IMR-90 (cell line): ENCODE measurements around the gene FOXP1. TPM values are rescaled to one million over a fixed set of nuclear protein-coding genes. Genes with fewer than 3 reads are reported as not detected.

Source experiments
- ATAC-seq: fragments of 200-7000 bp; cut with Tn5 transposase; 2 replicates; pipeline ENCODE4 v1.9.1; 2020; ENCODE audit warnings: low read depth, mild to moderate bottlenecking, moderate library complexity
- BruUV-seq: library from RNA; stranded (reverse); fragments of 400-500 nt; replicated peaks from 2 replicates; lab custom pipeline; 2021; lab: Mats Ljungman, UMichigan
- CTCF ChIA-PET: fragments of 300-600 bp; formaldehyde crosslinking; extraction: SDS; loops from one replicate; lab custom pipeline; 2021; ENCODE audit warnings: antibody characterized with exemption; lab: Yijun Ruan, JAX
- POLR2A ChIA-PET: fragments of 300-600 bp; sonication (Branson Sonifier 250); formaldehyde crosslinking; loops from one replicate; lab custom pipeline; 2022; ENCODE audit warnings: antibody characterized with exemption; ENCODE audit not compliant: unreplicated experiment; lab: Charles Lee
- DNase-seq: peaks from one replicate; pipeline ENCODE4 v3.0.0; 2013
- H2AFZ ChIP-seq: replicated peaks from 2 replicates; pipeline ENCODE3; 2013; ENCODE audit warnings: low read length, mild to moderate bottlenecking; ENCODE audit not compliant: poor library complexity
- H2AK5ac ChIP-seq: 2 replicates; pipeline ENCODE4 v1.6.1; 2013; ENCODE audit warnings: low read depth, low read length, inconsistent platforms
- H2AK9ac ChIP-seq: replicated peaks from 2 replicates; pipeline ENCODE3; 2013; ENCODE audit warnings: mild to moderate bottlenecking, low read depth, low read length, moderate library complexity; ENCODE audit not compliant: poor library complexity
- H2BK120ac ChIP-seq: 2 replicates; pipeline ENCODE4 v1.6.1; 2013; ENCODE audit warnings: low read depth, low read length, inconsistent platforms
- H2BK15ac ChIP-seq: 3 replicates; pipeline ENCODE4 v1.6.1; 2013; ENCODE audit warnings: low read depth, low read length, inconsistent platforms
- H2BK20ac ChIP-seq: 2 replicates; pipeline ENCODE4 v1.6.1; 2013; ENCODE audit warnings: low read depth, mild to moderate bottlenecking, inconsistent platforms, low read length, moderate library complexity
- H2BK5ac ChIP-seq: 2 replicates; pipeline ENCODE4 v1.6.1; 2013; ENCODE audit warnings: mild to moderate bottlenecking, low read depth, low read length, inconsistent platforms; ENCODE audit not compliant: poor library complexity, severe bottlenecking
- H3K14ac ChIP-seq: replicated peaks from 2 replicates; pipeline ENCODE4 v1.6.1; 2013; ENCODE audit warnings: low read depth, low read length, inconsistent platforms
- H3K18ac ChIP-seq: 2 replicates; pipeline ENCODE4 v1.6.1; 2013; ENCODE audit warnings: low read depth, low read length, control low read depth
- H3K23ac ChIP-seq: 2 replicates; pipeline ENCODE4 v1.6.1; 2013; ENCODE audit warnings: low read depth, low read length, inconsistent platforms
- H3K27ac ChIP-seq: 2 replicates; pipeline ENCODE4 v1.5.1; 2013; ENCODE audit warnings: mild to moderate bottlenecking, control low read depth, low read length; ENCODE audit not compliant: insufficient read depth
- H3K27me3 ChIP-seq: 2 replicates; pipeline ENCODE4 v1.6.1; 2013; ENCODE audit warnings: low read length; ENCODE audit not compliant: control insufficient read depth, insufficient read depth
- H3K36me3 ChIP-seq: 2 replicates; pipeline ENCODE4 v1.6.1; 2013; ENCODE audit warnings: low read length, mixed read lengths; ENCODE audit not compliant: control insufficient read depth, insufficient read depth
- H3K4ac ChIP-seq: 2 replicates; pipeline ENCODE4 v1.6.1; 2013; ENCODE audit warnings: low read depth, low read length, inconsistent platforms
- H3K4me1 ChIP-seq: 2 replicates; pipeline ENCODE4 v1.6.1; 2013; ENCODE audit warnings: low read length, mixed read lengths; ENCODE audit not compliant: control insufficient read depth, insufficient read depth
- H3K4me2 ChIP-seq: 2 replicates; pipeline ENCODE4 v1.6.1; 2013; ENCODE audit warnings: low read depth, mild to moderate bottlenecking, control low read depth, low read length, moderate library complexity
- H3K4me3 ChIP-seq: 2 replicates; pipeline ENCODE4 v1.5.1; 2013; ENCODE audit warnings: low read depth, mild to moderate bottlenecking, control low read depth, low read length, moderate library complexity; ENCODE audit not compliant: insufficient read depth
- H3K56ac ChIP-seq: 2 replicates; pipeline ENCODE4 v1.6.1; 2013; ENCODE audit warnings: low read length, inconsistent platforms; ENCODE audit not compliant: insufficient read depth; ENCODE audit errors: extremely low read depth
- H3K79me1 ChIP-seq, 2 experiments: 2 replicates each; pipeline ENCODE4 v1.6.1; 2013; ENCODE audit warnings: low read length in 2 of 2, inconsistent platforms in 1 of 2, low read depth in 1 of 2
- H3K9ac ChIP-seq: 2 replicates; pipeline ENCODE4 v1.6.1; 2013; ENCODE audit warnings: low read depth, low read length, control low read depth
- H3K9me1 ChIP-seq: 2 replicates; pipeline ENCODE4 v1.6.1; 2013; ENCODE audit warnings: low read length, inconsistent platforms; ENCODE audit not compliant: insufficient read depth
- H3K9me3 ChIP-seq: 2 replicates; pipeline ENCODE4 v1.6.1; 2013; ENCODE audit warnings: low read length; ENCODE audit not compliant: control insufficient read depth, insufficient read depth
- H4K20me1 ChIP-seq: 2 replicates; pipeline ENCODE4 v1.6.1; 2013; ENCODE audit warnings: low read length, inconsistent platforms; ENCODE audit not compliant: insufficient read depth
- H4K5ac ChIP-seq: 2 replicates; pipeline ENCODE4 v1.6.1; 2013; ENCODE audit warnings: mild to moderate bottlenecking, low read depth, low read length, control low read depth
- H4K8ac ChIP-seq, 2 experiments: 2 replicates each; pipeline ENCODE4 v1.6.1; 2013; ENCODE audit warnings: low read depth in 2 of 2, low read length in 2 of 2, control low read depth in 1 of 2, inconsistent platforms in 1 of 2
- H4K91ac ChIP-seq: 2 replicates; pipeline ENCODE4 v1.6.1; 2013; ENCODE audit warnings: low read depth, low read length, inconsistent platforms; ENCODE audit not compliant: insufficient read depth
- BHLHE40 ChIP-seq: fragments of 150-350 bp; IDR thresholded peaks from 2 replicates; pipeline ENCODE4 v1.6.1; 2016; ENCODE audit warnings: mild to moderate bottlenecking, low read depth, low read length
- CEBPB ChIP-seq: IDR thresholded peaks from 2 replicates; pipeline ENCODE4 v1.6.1; 2012; ENCODE audit warnings: low read depth, low read length, improper control_type of control experiment
- CHD1 ChIP-seq: IDR thresholded peaks from 2 replicates; pipeline ENCODE4 v1.6.1; 2012; ENCODE audit warnings: low read depth, low read length, improper control_type of control experiment
- CTCF ChIP-seq: conservative IDR thresholded peaks from 2 replicates; pipeline ENCODE4 v1.5.1; 2012; ENCODE audit warnings: mild to moderate bottlenecking, low read depth, low read length, improper control_type of control experiment
- ELK1 ChIP-seq: fragments of 150-350 bp; IDR thresholded peaks from 2 replicates; pipeline ENCODE4 v1.6.1; 2016; ENCODE audit warnings: low read depth, mild to moderate bottlenecking, low read length, moderate library complexity, borderline replicate concordance
- FOS ChIP-seq: fragments of 150-350 bp; IDR thresholded peaks from 2 replicates; pipeline ENCODE4 v1.6.1; 2016; ENCODE audit warnings: low read depth, low read length
- MAFK ChIP-seq: IDR thresholded peaks from 2 replicates; pipeline ENCODE4 v1.6.1; 2012; ENCODE audit warnings: low read depth, low read length, improper control_type of control experiment
- MAZ ChIP-seq: IDR thresholded peaks from 2 replicates; pipeline ENCODE4 v1.6.1; 2012; ENCODE audit warnings: low read depth, mild to moderate bottlenecking, low read length, improper control_type of control experiment, moderate library complexity, borderline replicate concordance
- MXI1 ChIP-seq: IDR thresholded peaks from 2 replicates; pipeline ENCODE4 v1.6.1; 2012; ENCODE audit warnings: low read depth, mild to moderate bottlenecking, low read length, moderate library complexity, borderline replicate concordance
- NFE2L2 ChIP-seq: fragments of 150-350 bp; IDR thresholded peaks from 2 replicates; pipeline ENCODE4 v1.6.1; 2016; ENCODE audit warnings: low read depth, mild to moderate bottlenecking, low read length
- POLR2A ChIP-seq: IDR thresholded peaks from 2 replicates; pipeline ENCODE4 v1.6.1; 2012; ENCODE audit warnings: mild to moderate bottlenecking, low read depth, low read length
- RAD21 ChIP-seq: IDR thresholded peaks from 2 replicates; pipeline ENCODE4 v1.6.1; 2012; ENCODE audit warnings: low read length, improper control_type of control experiment
- RCOR1 ChIP-seq: IDR thresholded peaks from 2 replicates; pipeline ENCODE4 v1.6.1; 2012; ENCODE audit warnings: mild to moderate bottlenecking, low read length, improper control_type of control experiment; ENCODE audit not compliant: insufficient replicate concordance
- RFX5 ChIP-seq: IDR thresholded peaks from 2 replicates; pipeline ENCODE4 v1.8.0; 2012; ENCODE audit warnings: low read depth, mild to moderate bottlenecking, low read length, moderate library complexity
- SMC3 ChIP-seq: fragments of 150-350 bp; IDR thresholded peaks from 2 replicates; pipeline ENCODE4 v1.6.1; 2016; ENCODE audit warnings: low read depth, mild to moderate bottlenecking, antibody characterized with exemption, low read length, moderate library complexity
- WGBS, 2 experiments: methylation state at CpG; one replicate each; pipeline versions ENCODE4 v1.1.5 to v1.1.7; 2013; ENCODE audit warnings: missing lambda C conversion rate in 2 of 2; ENCODE audit not compliant: insufficient read length in 1 of 2; ENCODE audit errors: extremely low coverage in 2 of 2; 5-methylcytosine and 5-hydroxymethylcytosine counted together
- dilution Hi-C: fragments of 300-500 bp; cut with HindIII; formaldehyde crosslinking; loops from one replicate; pipeline ENCODE4 v1.14.3; 2018; ENCODE audit warnings: low sequenced_read_pairs; ENCODE audit not compliant: unreplicated experiment
- in situ Hi-C: fragments of 300-500 bp; cut with MboI; formaldehyde crosslinking; loops from 3 replicates; pipeline ENCODE4 v1.14.3; 2019; ENCODE audit warnings: low sequenced_read_pairs, inconsistent platforms, mixed read lengths
- intact Hi-C: fragments of 100-400 bp; cut with micrococcal nuclease; formaldehyde crosslinking; loops from 2 replicates; pipeline ENCODE4 v1.10.0; 2022
- polyA plus RNA-seq, 3 experiments: library from polyadenylated mRNA; depleted of rRNA; stranded (reverse); fragments of >200 nt; gene quantifications; 2 replicates each; pipeline ENCODE4 v1.2.3, GENCODE V29; 2012; ENCODE audit warnings: low replicate concordance in 1 of 3
- total RNA-seq: library from RNA; depleted of rRNA; stranded (reverse); fragments of >200 nt; gene quantifications from 2 replicates; pipeline ENCODE4 v1.2.3, GENCODE V29; 2012

Gene FOXP1
- total and polyA plus RNA-seq, 2 of the 4 experiments (the other 2 are of a cell fraction), result 37.0 to 132 TPM

GRCh38 chr3:71210257-71211007 is 373.1 kb downstream of the FOXP1 start:
- Histone ChIP-seq H3K56ac (peak overlapping the region; percentile 77), H4K20me1 (no peaks in the 10 kb centered on the region; the same call in 1 of the 2 replicates), H3K4me2 (peak overlapping the region; percentile 37), H3K27ac (peak overlapping the region; percentile 69; the same call in 1 of the 2 replicates), H3K36me3 (0 out of 2 replicates have a peak, but pooled peaks cover 2% of the 10 kb centered on the region), H2BK20ac (peak overlapping the region; percentile 45), H3K9me3 (no peaks in the 10 kb centered on the region), H3K9me1 (no peaks in the 10 kb centered on the region), H3K23ac (peak overlapping the region; percentile 44), H3K27me3 (no peaks in the 10 kb centered on the region), H2AK9ac (no peak overlapping the region), H2BK120ac (peak overlapping the region; percentile 58), H2AFZ (no peak overlapping the region), H2BK5ac (peak overlapping the region; percentile 69), H3K4me3 (peak overlapping the region; percentile 2; the same call in 1 of the 2 replicates), H3K18ac (peak overlapping the region; percentile 12), H4K8ac (peak overlapping the region; percentile 4 to 47; a peak in 2 of 4 replicates), H3K79me1 (peaks cover 19 to 30% of the 10 kb centered on the region in 2 experiments; a peak in 3 of 4 replicates), H2AK5ac (no peak overlapping the region; the same call in 1 of the 2 replicates), H3K4ac (peak overlapping the region; percentile 57), H3K4me1 (peaks cover 14% of the 10 kb centered on the region), H4K91ac (no peak overlapping the region; the same call in 1 of the 2 replicates), H3K9ac (peak overlapping the region; percentile 26; the same call in 1 of the 2 replicates), H3K14ac (peak overlapping the region; percentile 76; the same call in 1 of the 2 replicates), H2BK15ac (peak overlapping the region; percentile 72; the same call in 2 of the 3 replicates), H4K5ac (peak overlapping the region; percentile 35)
- dilution Hi-C loops, result no loop called here
- CTCF ChIA-PET, result interaction anchor here (0.9 to 1.0 kb wide), 2 partner anchors 15 to 25 kb away, joined by 3 read pairs; no protein-coding TSS in a partner anchor
- 40% methylated on average over 1 of the region's 4 CpGs; no CpG with 5 or more reads in 1 of the 2 experiments for WGBS, 2 experiments
- BruUV-seq, result no TSS peak
- peak; percentile 76 for DNase-seq
- POLR2A ChIA-PET, result no interaction called here
- intact Hi-C loops, result no loop called here
- ATAC-seq, result peak; percentile 76
- in situ Hi-C loops, result no loop called here
- TF ChIP-seq CEBPB (peak; percentile 95), BHLHE40 (no peak), NFE2L2 (no peak), MAZ (no peak), ELK1 (no peak), CTCF (0 out of 2 replicates have a peak, but pooled peaks have one; percentile 12), RAD21 (peak; percentile 27; the same call in 1 of the 2 replicates), FOS (peak; percentile 13; the same call in 1 of the 2 replicates), SMC3 (no peak), POLR2A (no peak), MXI1 (no peak), RFX5 (no peak), CHD1 (no peak), MAFK (peak; percentile 47; the same call in 1 of the 2 replicates), RCOR1 (no peak)
